T-helper 17 cell (primary cell): ENCODE data around the gene SUN5. TPM values are rescaled to one million over a fixed set of nuclear protein-coding genes. Genes with fewer than 3 reads are reported as not detected.
A peak's percentile ranks its signal among the peaks of the same experiment; 100 is the strongest.

Source experiments
- ATAC-seq: fragments of 150-1000 bp; cut with Tn5 transposase; 2 replicates; pipeline ENCODE4 v1.10.0; 2021; ENCODE audit warnings: mild to moderate bottlenecking, moderate library complexity
- DNase-seq, 3 donors: peaks; one replicate each; pipeline versions ENCODE4 v3.0.0 to v3.0.0-alpha.2; 2020 to 2021
- H3K9me3 ChIP-seq: one replicate; pipeline ENCODE4 v1.7.0; 2013; ENCODE audit warnings: low read length, mild to moderate bottlenecking; ENCODE audit not compliant: control insufficient read depth, poor library complexity, severe bottlenecking
- H3K27ac Mint-ChIP-seq: one replicate; pipeline ENCODE4 v1.8.0; 2022; ENCODE audit warnings: mild to moderate bottlenecking, moderate library complexity, mixed read lengths
- H3K27me3 Mint-ChIP-seq: one replicate; pipeline ENCODE4 v1.8.0; 2022; ENCODE audit warnings: mixed read lengths
- H3K36me3 Mint-ChIP-seq: one replicate; pipeline ENCODE4 v1.8.0; 2022; ENCODE audit warnings: low read depth, mixed read lengths
- H3K4me1 Mint-ChIP-seq: one replicate; pipeline ENCODE4 v1.8.0; 2022; ENCODE audit warnings: mild to moderate bottlenecking, mixed read lengths
- H3K4me3 Mint-ChIP-seq: one replicate; pipeline ENCODE4 v1.8.0; 2022; ENCODE audit warnings: mild to moderate bottlenecking, moderate library complexity, mixed read lengths
- total RNA-seq, 4 donors: library from RNA in 2 of 4; stranded (reverse) in 2 of 4; gene quantifications; one replicate each; pipeline ENCODE4 v1.2.3 and lab custom pipeline; 2022 to 2026

Gene SUN5
- total RNA-seq, 2 donors from 2014 or later, result not detected

DNA sequence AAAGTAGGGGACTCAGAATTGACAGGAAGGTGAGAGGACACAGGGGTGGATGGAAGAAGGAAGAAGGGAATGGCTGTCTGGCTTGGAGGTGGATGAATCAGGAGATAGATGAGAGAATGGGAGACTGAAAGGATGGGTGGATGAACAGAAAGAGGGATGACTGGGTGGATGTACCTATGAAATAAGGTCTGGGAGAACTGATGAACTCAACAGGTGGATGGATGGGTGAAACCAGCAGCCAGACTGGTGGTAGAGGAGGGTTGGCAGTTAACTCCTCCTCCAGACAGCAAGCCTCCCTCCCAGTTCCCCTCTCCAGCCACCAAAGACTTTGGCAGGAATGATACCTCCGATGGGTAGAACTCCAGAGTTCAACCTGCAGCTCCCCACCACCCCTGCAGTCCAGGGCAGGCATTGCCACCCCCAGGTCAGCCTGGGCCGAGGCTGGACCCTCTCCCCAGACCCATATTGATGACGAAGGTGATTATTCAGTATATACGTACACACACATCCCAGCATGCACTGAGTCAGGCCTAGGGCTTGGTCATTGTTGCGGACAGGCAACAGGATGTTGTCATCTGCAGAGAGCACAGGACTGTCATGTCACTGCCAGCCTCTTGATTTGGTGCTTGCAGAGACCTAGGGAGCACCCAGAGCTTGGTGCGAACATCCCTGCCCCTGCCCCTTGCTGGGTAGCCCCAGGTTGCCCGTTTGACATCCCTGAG, 2.0 kb downstream of the SUN5 start:
- Mint-ChIP-seq H3K27ac (peak overlapping the region; percentile 71), H3K36me3 (no peaks in the 10 kb centered on the region), H3K4me1 (peaks cover 12% of the 10 kb centered on the region), H3K27me3 (no peaks in the 10 kb centered on the region), H3K4me3 (no peak overlapping the region)
- H3K9me3 ChIP-seq, result no peaks in the 10 kb centered on the region
- DNase-seq, result no peak
- ATAC-seq, result no peak

DNA sequence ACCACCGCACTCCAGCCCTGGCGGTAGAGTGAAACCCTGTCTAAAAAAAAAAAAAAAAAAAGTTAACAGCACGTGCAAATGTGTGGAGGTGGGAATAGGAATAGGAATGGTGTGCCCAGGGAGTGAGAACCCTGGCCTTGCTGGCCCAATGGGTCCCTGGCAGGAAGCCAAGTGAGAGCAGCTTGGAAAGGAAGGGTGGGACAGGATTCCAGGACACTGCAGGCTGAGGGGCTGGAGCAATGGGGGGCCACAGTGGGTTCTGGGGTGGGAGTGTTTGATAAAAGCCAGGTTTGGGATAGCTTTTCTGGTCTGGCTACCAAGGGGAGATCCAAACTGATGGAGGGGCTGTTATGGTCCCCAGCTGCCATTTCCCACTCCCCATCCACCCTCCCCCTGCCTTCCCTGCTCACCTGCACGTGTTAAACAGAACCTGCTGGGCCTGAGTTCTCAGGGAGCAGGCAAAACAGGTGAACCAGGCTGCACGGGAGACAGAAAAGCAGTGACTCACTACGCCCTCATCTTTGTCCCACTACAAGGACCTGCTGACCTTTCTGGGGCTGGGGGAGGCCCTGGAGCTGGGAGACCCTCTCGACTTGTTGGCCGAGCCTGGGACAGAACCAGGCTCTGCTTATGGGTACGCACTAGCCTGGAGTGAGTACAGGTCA, 3.3 kb downstream of the SUN5 start:
- DNase-seq (no peak), ATAC-seq (no peak)
- Mint-ChIP-seq H3K27ac (peak overlapping the region; percentile 2), H3K4me1 (peaks cover 12% of the 10 kb centered on the region), H3K36me3 (no peaks in the 10 kb centered on the region), H3K4me3 (no peak overlapping the region), H3K27me3 (no peaks in the 10 kb centered on the region)
- no peaks in the 10 kb centered on the region for H3K9me3 ChIP-seq

DNA sequence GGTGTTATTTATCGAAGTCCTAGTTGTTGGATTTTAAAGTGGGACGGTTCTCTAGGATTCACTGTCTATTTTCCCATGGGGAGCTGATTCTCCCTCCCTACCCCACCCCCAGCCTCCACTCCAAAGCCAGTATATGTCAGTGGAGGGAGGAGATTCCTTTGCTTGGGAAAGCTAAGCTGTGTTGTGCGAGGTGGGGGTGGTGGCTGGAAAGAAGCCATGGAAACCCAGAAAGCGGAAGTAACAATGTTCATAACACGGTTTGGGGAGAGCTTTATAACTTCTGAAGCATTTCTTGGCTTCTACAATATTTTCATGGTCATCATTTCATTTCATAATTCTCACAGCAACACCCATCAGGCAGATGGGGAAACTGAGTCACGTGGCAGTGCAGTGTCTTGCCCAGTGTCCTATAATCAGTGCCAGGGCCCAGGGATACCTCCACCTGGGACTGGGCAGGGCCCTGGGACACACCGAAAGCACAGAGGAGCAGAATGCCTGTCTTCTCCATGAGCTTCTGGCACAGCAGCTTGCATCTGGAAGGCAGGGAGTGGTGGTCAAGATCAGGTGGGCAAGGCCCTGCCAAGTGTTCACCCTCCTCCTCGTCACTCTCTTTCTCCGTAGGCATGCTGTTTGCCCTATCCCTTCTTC, 4.5 kb downstream of the SUN5 start:
- Mint-ChIP-seq H3K27me3 (no peaks in the 10 kb centered on the region), H3K4me1 (peaks cover 12% of the 10 kb centered on the region), H3K36me3 (no peaks in the 10 kb centered on the region), H3K27ac (no peak overlapping the region), H3K4me3 (no peak overlapping the region)
- no peaks in the 10 kb centered on the region for H3K9me3 ChIP-seq
- DNase-seq (no peak), ATAC-seq (no peak)

DNA sequence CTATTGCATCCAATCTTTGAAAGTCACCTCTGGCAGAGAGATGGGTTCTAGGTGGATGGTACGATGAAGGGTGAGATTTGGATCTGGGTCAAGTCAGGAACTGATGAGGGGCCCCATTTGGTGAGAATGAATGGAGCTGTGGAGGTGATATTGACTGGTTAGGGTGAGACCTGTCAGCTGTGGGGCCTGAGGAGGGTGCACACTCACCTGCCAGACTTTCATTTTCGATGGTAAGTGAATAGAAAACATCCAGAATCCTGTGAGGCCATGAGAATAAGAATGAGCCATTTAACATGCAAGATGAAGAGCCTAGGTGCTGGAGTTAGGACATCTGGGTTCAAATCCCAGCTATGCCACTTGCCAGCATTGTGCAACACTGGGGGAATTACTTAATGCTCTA, 6.8 kb downstream of the SUN5 start:
- Mint-ChIP-seq H3K27ac (peak overlapping the region; percentile 4), H3K4me1 (peaks cover 12% of the 10 kb centered on the region), H3K36me3 (peaks cover 2% of the 10 kb centered on the region), H3K4me3 (no peak overlapping the region), H3K27me3 (no peaks in the 10 kb centered on the region)
- ATAC-seq, result no peak
- no peaks in the 10 kb centered on the region for H3K9me3 ChIP-seq
- DNase-seq, result no peak

DNA sequence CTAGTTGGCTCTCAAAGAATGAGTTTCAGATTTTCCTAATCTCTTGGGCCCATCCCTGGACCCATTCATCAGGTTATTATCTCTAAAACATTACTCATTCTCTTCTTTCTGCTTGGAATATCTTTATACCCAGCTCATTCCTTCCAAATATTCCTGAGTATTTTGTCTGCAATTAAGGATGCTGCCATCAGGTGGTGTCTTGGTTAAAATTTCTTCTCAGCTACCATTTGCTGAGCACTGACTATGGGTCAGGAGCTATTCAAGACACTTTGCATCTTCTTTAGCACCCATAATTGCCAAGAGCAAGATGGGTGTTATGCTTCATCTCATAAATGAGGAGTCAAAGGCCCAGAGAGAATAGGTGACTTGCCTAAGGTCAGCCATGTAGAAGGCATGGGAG, 8.4 kb downstream of the SUN5 start:
- H3K4me1 Mint-ChIP-seq, result peaks cover 10% of the 10 kb centered on the region
- H3K4me3 Mint-ChIP-seq, result no peak overlapping the region
- no peaks in the 10 kb centered on the region for H3K9me3 ChIP-seq
- no peaks in the 10 kb centered on the region for H3K27me3 Mint-ChIP-seq
- H3K27ac Mint-ChIP-seq, result no peak overlapping the region
- ATAC-seq (no peak), DNase-seq (no peak)
- H3K36me3 Mint-ChIP-seq, result peaks cover 2% of the 10 kb centered on the region

DNA sequence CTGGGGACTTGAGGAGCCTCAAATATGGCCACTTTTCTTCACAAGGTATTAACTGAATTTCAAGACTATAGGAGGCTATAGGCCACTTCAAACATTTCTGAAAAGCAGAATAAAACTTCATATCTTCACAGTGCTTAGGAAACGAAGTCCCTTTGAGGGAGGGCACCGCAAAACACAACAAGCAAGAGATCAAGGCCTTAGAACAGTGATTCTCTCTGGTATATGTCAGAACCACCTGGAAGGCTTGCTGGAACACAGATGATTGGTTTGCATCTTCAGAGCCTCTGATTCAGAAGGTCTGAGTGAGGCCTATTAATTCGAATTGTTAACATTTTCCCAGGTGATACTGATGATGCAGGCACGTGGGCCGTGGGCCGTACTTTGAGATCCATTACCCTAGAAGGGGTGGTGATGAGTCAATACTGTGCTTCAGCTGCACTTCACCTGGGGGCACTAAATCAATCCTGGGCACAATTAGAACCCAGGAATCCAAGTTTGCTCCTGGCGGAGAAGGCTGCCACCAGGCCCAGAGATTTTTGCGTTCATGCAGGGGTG, 10.7 kb downstream of the SUN5 start:
- DNase-seq (no peak), ATAC-seq (no peak)
- peaks cover 2% of the 10 kb centered on the region for H3K36me3 Mint-ChIP-seq
- no peaks in the 10 kb centered on the region for H3K27me3 Mint-ChIP-seq
- no peaks in the 10 kb centered on the region for H3K9me3 ChIP-seq
- no peak overlapping the region for H3K27ac Mint-ChIP-seq
- no peak overlapping the region for H3K4me3 Mint-ChIP-seq
- peaks cover 7% of the 10 kb centered on the region for H3K4me1 Mint-ChIP-seq

DNA sequence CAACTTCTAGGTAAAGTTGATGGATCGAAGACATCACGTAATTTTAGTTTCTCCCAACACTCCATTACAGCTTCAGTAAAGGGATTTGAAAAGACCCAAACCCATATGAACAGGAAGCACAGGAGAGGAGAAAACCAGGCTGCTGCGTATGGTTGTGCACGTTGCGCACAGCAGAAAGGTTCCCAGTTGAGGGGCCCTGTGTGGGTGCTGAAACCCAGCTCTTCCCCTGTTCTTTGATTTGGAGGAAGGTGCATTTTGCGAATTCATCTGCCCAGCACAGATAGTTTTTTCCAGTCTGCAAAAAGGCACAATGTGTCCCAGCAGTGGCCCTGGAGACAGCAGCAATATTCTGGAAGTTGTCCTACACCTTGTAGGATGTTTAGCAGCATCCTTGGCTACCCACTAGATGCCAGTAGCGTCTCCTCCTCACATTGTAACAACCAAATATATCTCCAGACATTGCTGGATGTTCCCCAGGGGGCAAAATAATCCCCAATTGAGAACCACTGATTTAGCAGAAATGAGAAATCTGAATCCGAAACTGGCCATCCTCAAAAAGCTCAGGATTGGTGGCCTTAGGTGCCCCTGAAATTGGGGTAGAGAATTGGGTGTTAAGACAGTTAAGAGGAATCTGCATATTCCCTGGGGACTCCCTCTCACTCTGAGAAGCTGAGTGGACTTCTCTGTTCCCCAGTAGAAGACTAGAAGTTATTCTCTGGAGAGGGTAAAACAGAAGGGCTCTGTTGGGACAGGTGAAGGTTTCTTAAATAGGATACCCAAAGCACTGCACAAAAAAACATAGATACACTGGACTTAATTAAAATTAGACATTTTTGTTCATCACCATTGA, 12.2 kb downstream of the SUN5 start:
- H3K27me3 Mint-ChIP-seq, result no peaks in the 10 kb centered on the region
- peaks cover 2% of the 10 kb centered on the region for H3K36me3 Mint-ChIP-seq
- DNase-seq (no peak), ATAC-seq (no peak)
- no peak overlapping the region for H3K27ac Mint-ChIP-seq
- H3K4me3 Mint-ChIP-seq, result no peak overlapping the region
- H3K9me3 ChIP-seq, result no peaks in the 10 kb centered on the region
- peaks cover 8% of the 10 kb centered on the region for H3K4me1 Mint-ChIP-seq

DNA sequence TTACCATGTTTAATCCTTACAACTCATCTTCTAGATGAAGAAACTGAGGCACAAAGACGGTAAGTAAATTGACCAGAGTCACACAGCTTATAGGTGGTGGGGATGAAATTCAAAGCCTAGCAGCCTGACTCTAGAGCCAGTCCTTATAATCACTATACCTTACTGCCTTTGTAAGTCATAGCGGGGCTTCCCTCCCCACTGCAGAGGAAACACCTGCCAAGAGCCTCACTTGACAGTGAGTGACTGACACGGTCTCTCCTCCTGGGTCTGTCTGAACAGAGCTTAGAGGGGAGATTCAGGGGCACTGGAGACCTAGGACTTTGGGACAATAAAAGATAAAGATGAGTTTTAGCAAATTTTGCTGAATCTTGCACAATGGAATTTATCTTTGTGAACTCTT, 12.8 kb downstream of the SUN5 start:
- Mint-ChIP-seq H3K27me3 (no peaks in the 10 kb centered on the region), H3K27ac (peak overlapping the region; percentile 65), H3K4me3 (no peak overlapping the region), H3K36me3 (peaks cover 2% of the 10 kb centered on the region), H3K4me1 (peaks cover 9% of the 10 kb centered on the region)
- ATAC-seq (peak; percentile 45), DNase-seq (no peak)
- H3K9me3 ChIP-seq, result no peaks in the 10 kb centered on the region

DNA sequence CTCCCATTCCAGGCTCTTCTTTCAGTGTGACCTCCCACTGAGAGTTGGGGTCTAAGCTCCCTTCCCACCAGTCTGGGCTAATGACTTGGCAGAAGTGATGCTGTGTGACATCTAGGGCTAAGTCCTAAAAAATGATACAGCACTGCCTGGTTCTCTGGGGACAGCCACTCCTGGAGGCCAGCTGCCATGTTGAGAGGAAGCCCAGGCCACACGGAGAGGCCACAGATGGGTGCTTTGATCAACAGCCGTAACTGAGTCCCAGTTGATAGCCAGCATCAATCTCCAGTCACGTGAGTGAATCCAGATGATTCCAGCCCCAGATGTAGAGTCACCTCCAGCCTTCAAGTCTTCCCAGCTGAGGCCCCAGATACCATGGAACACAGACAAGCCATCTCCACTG, 13.8 kb downstream of the SUN5 start:
- H3K27me3 Mint-ChIP-seq, result no peaks in the 10 kb centered on the region
- peaks cover 13% of the 10 kb centered on the region for H3K4me1 Mint-ChIP-seq
- H3K27ac Mint-ChIP-seq, result no peak overlapping the region
- ATAC-seq (no peak), DNase-seq (no peak)
- no peaks in the 10 kb centered on the region for H3K9me3 ChIP-seq
- H3K4me3 Mint-ChIP-seq, result no peak overlapping the region
- peaks cover 2% of the 10 kb centered on the region for H3K36me3 Mint-ChIP-seq

DNA sequence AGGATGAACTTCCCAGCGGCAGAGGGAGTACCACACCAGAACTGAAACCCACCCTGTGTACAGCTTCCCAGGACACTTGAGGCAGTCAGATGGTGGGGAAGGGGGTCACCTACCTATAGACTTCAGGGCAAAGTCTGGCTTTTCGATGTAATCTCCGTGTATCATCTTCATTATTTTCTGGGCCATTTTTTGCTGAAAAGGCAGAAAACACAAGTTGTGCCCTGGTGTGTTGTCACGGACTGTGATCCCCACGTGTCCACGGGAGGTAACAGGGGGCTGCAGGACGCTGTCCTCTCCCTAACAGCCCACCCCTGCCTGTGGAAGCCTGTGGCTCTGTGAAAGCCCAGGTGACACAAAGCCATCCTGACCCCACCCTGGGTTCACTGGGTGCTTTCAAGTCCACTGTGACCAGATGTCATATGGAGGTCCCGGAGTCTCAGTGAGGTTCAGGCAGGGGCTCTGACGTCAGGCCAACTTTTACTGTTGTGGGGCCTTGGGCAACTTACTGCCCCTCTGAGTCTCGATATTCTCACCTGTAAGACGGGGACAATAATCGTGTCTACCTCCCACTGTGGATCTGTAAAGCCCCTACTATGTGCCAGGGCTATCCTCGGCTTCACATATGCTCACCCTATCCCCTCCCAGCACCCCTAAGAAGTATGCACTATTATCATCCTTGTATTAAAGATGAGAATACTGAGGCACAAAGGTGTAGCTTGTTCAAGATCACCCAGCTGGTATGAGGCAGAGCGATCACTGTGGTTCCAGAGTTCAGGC, 14.5 kb downstream of the SUN5 start:
- no peaks in the 10 kb centered on the region for H3K27me3 Mint-ChIP-seq
- H3K9me3 ChIP-seq, result no peaks in the 10 kb centered on the region
- H3K36me3 Mint-ChIP-seq, result peaks cover 2% of the 10 kb centered on the region
- H3K4me3 Mint-ChIP-seq, result peak overlapping the region; percentile 12
- no peak overlapping the region for H3K27ac Mint-ChIP-seq
- ATAC-seq (no peak), DNase-seq (no peak)
- H3K4me1 Mint-ChIP-seq, result peaks cover 13% of the 10 kb centered on the region

DNA sequence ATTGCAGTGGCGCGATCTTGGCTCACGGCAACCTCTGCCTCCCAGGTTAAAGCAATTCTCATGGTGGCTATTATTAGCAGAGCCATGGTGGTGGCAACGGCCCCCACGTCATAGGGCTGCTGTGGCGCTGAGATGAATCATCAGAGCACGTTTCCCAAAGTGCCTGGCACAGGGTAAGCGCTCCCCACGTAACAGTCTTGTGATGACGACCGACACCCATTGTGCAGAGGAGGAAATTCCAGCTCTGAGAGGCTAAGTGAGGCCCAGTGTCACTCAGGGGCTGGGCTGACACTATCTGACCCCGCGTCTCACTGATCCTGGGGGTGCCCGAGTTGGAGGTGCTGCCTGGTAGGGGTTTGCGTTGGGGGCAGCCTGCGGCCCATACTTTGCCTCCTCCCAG, 16.2 kb downstream of the SUN5 start:
- H3K9me3 ChIP-seq, result no peaks in the 10 kb centered on the region
- H3K4me1 Mint-ChIP-seq, result peaks cover 17% of the 10 kb centered on the region
- no peaks in the 10 kb centered on the region for H3K36me3 Mint-ChIP-seq
- ATAC-seq, result peak; percentile 51
- no peak overlapping the region for H3K27ac Mint-ChIP-seq
- no peak for DNase-seq
- no peaks in the 10 kb centered on the region for H3K27me3 Mint-ChIP-seq
- no peak overlapping the region for H3K4me3 Mint-ChIP-seq

DNA sequence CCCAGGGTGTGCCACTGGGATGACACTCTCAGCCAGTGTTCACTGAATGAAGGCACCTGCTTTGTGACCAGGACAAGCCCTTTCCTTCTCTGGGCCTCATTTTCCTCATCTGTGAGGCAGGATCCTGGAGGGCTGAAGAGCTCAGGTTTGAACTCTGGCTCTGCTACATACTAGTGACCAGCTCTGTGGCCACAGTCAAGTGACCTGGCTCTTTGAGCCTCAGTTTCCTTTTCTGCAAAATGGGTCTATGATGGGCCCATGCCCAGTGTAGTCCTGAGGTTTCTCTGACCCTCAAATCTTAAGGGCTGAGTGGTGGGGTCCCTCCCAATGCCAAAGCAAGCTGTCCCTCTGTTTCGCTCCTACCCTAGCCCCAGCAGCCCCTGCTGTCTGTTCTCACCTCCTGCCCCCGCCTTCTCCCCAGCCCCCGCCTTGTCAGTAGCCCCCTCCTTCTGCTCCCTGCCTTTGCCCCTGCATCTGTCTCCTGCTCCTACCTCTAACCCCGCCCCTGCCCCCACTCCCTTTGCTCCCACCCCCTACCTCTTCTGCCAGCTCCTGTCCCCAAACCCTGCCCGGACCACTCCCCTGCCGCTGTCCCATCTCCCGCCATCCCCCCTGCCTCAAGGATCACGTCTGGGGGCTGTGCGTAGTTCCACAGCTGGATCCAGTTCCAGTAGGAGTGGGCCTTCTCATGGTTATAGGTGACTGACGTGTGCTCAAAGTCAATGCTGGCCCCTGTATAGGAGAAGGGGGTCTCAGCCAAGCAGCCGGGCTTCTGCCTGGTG, 17.0 kb downstream of the SUN5 start:
- Mint-ChIP-seq H3K27ac (no peak overlapping the region), H3K4me1 (peaks cover 17% of the 10 kb centered on the region), H3K4me3 (no peak overlapping the region), H3K27me3 (no peaks in the 10 kb centered on the region), H3K36me3 (no peaks in the 10 kb centered on the region)
- DNase-seq (no peak), ATAC-seq (no peak)
- H3K9me3 ChIP-seq, result no peaks in the 10 kb centered on the region
